A549 (cell line): Measurements from ENCODE around the gene FASTKD3. TPM values are rescaled to one million over a fixed set of nuclear protein-coding genes. Genes with fewer than 3 reads are reported as not detected.

Experiments
- ATAC-seq, 2 experiments: fragments of 200-7000 bp in 1 of 2; fragments of >200 bp in 1 of 2; cut with Nextera tagmentation in 1 of 2; cut with Tn5 transposase in 1 of 2; 3 replicates each; pipeline versions ENCODE4 v1.8.0 to v1.9.1; 2018 to 2020; ENCODE audit warnings: mild to moderate bottlenecking in 1 of 2, moderate library complexity in 1 of 2
- CTCF ChIA-PET: fragments of 300-600 bp; sonication (Branson Sonifier 250); formaldehyde crosslinking; extraction: SDS; loops from one replicate; lab custom pipeline; 2021; ENCODE audit warnings: antibody characterized with exemption, inconsistent platforms; lab: Yijun Ruan, JAX
- POLR2A ChIA-PET: fragments of 350-600 bp; formaldehyde crosslinking; extraction: SDS; loops from one replicate; lab custom pipeline; 2021; ENCODE audit warnings: antibody characterized with exemption, inconsistent platforms; lab: Yijun Ruan, JAX
- DNase-seq, 2 experiments: peaks; one replicate each; pipeline versions ENCODE4 v3.0.0 to v3.0.0-alpha.2; 2011 to 2016; ENCODE audit warnings: low read depth in 1 of 2, low spot score in 1 of 2
- FAIRE-seq: peaks from 2 replicates; lab custom pipeline; 2011; peaks lifted over from hg19 to GRCh38; lab: Jason Lieb, UNC
- H3K27ac ChIP-seq, 2 experiments: fragments of >200 bp; sonication (Bioruptor Twin); formaldehyde crosslinking; 3 replicates each; pipeline ENCODE4 v1.5.1; 2016 to 2017
- H3K4me1 ChIP-seq: fragments of >200 bp; sonication (Bioruptor Twin); formaldehyde crosslinking; 3 replicates; pipeline ENCODE4 v1.6.1; 2016
- H3K4me2 ChIP-seq: fragments of >200 bp; sonication (Bioruptor Twin); formaldehyde crosslinking; 3 replicates; pipeline ENCODE4 v1.6.1; 2016
- H3K4me3 ChIP-seq: fragments of >200 bp; sonication (Bioruptor Twin); formaldehyde crosslinking; 3 replicates; pipeline ENCODE4 v1.5.1; 2016
- H3K9me3 ChIP-seq: fragments of >200 bp; sonication (Bioruptor Twin); formaldehyde crosslinking; 3 replicates; pipeline ENCODE4 v1.6.1; 2016
- BHLHE40 ChIP-seq: IDR thresholded peaks from 2 replicates; pipeline ENCODE4 v1.6.1; 2012; ENCODE audit warnings: low read depth, low read length, inconsistent platforms
- CBX2 ChIP-seq: fragments of 200-600 bp; sonication (generic); IDR thresholded peaks from 2 replicates; pipeline ENCODE4 v1.6.1; 2016; ENCODE audit warnings: low read depth, mild to moderate bottlenecking, borderline replicate concordance
- CBX8 ChIP-seq: fragments of 200-600 bp; sonication (generic); IDR thresholded peaks from 2 replicates; pipeline ENCODE4 v1.6.1; 2016
- CHD2 ChIP-seq: fragments of 150-350 bp; IDR thresholded peaks from 2 replicates; pipeline ENCODE4 v1.6.1; 2014; ENCODE audit warnings: low read length; ENCODE audit not compliant: partially characterized antibody
- CHD4 ChIP-seq: fragments of 200-600 bp; sonication (generic); IDR thresholded peaks from 2 replicates; pipeline ENCODE4 v1.6.1; 2016; ENCODE audit warnings: antibody characterized with exemption, mild to moderate bottlenecking, borderline replicate concordance
- EHF ChIP-seq: fragments of 250-450 bp; sonication (Bioruptor Pico); IDR thresholded peaks from 2 replicates; pipeline ENCODE4 v1.5.0; 2020; ENCODE audit warnings: mild to moderate bottlenecking
- FOSB ChIP-seq: fragments of 250-450 bp; sonication (Bioruptor Pico); IDR thresholded peaks from 2 replicates; pipeline ENCODE4 v1.5.0; 2020; ENCODE audit warnings: mild to moderate bottlenecking, moderate library complexity
- FOSL2 ChIP-seq, 2 experiments: fragments of 450-650 bp in 1 of 2; fragments of >200 bp in 1 of 2; sonication (Bioruptor Twin) in 1 of 2; formaldehyde crosslinking; IDR thresholded peaks; 2 replicates each; pipeline versions ENCODE4 v1.5.0 to v1.6.1; 2016 to 2020; ENCODE audit warnings: mild to moderate bottlenecking in 1 of 2, moderate library complexity in 1 of 2
- FOXS1 ChIP-seq: fragments of 250-450 bp; sonication (Bioruptor Pico); IDR thresholded peaks from 2 replicates; pipeline ENCODE4 v1.5.0; 2020; ENCODE audit warnings: mild to moderate bottlenecking, moderate library complexity
- HOXA7 ChIP-seq: fragments of 250-450 bp; sonication (Bioruptor Pico); IDR thresholded peaks from 2 replicates; pipeline ENCODE4 v1.5.0; 2020; ENCODE audit warnings: mild to moderate bottlenecking, moderate library complexity
- KDM1A ChIP-seq: fragments of 200-600 bp; sonication (generic); IDR thresholded peaks from 2 replicates; pipeline ENCODE4 v1.6.1; 2016; ENCODE audit warnings: low read depth, mild to moderate bottlenecking
- KDM5A ChIP-seq: fragments of 200-600 bp; sonication (generic); IDR thresholded peaks from 2 replicates; pipeline ENCODE4 v1.6.1; 2016; ENCODE audit warnings: antibody characterized with exemption, mild to moderate bottlenecking
- MAFK ChIP-seq: fragments of 450-650 bp; IDR thresholded peaks from 2 replicates; pipeline ENCODE4 v1.6.1; 2014; ENCODE audit not compliant: partially characterized antibody
- MYC ChIP-seq: IDR thresholded peaks from 2 replicates; pipeline ENCODE4 v1.6.1; 2012; ENCODE audit warnings: mild to moderate bottlenecking, inconsistent platforms, low read length, improper control_type of control experiment, borderline replicate concordance
- NFE2L2 ChIP-seq: fragments of 150-350 bp; conservative IDR thresholded peaks from 2 replicates; pipeline ENCODE4 v1.6.1; 2014; ENCODE audit warnings: low read length
- NPAS2 ChIP-seq: fragments of 250-450 bp; sonication (Bioruptor Pico); IDR thresholded peaks from 2 replicates; pipeline ENCODE4 v1.8.0; 2022; ENCODE audit warnings: mild to moderate bottlenecking, moderate library complexity, borderline replicate concordance
- NR3C1 ChIP-seq: fragments of >200 bp; sonication (Bioruptor Twin); formaldehyde crosslinking; IDR thresholded peaks from 3 replicates; pipeline ENCODE4 v1.6.1; 2017
- RNF2 ChIP-seq: fragments of 200-600 bp; sonication (generic); IDR thresholded peaks from 2 replicates; pipeline ENCODE4 v1.6.1; 2016; ENCODE audit warnings: low read depth, mild to moderate bottlenecking, antibody characterized with exemption, moderate library complexity, borderline replicate concordance
- SMC3 ChIP-seq: fragments of >200 bp; sonication (Bioruptor Twin); formaldehyde crosslinking; IDR thresholded peaks from 3 replicates; pipeline ENCODE4 v1.6.1; 2018; ENCODE audit warnings: inconsistent platforms
- ZSCAN20 ChIP-seq: fragments of 250-450 bp; sonication (Bioruptor Pico); IDR thresholded peaks from 2 replicates; pipeline ENCODE4 v1.8.0; 2022; ENCODE audit warnings: mild to moderate bottlenecking, moderate library complexity
- whole genome bisulfite sequencing: methylation state at CpG from one replicate; pipeline ENCODE4 v1.1.6; 2017; ENCODE audit errors: missing lambda C conversion rate; 5-methylcytosine and 5-hydroxymethylcytosine counted together
- polyA plus RNA-seq, 4 experiments: library from polyadenylated mRNA; depleted of rRNA in 3 of 4; stranded (reverse); fragments of >200 nt; fragmentation: RNase III in 1 of 4; extraction: RNeasy Plus Mini Kit Qiagen cat#74134 plus additional on column Dnase treatment in 1 of 4; gene quantifications; 2 replicates in 3 of 4; 3 replicates in 1 of 4; pipeline ENCODE4 v1.2.3, GENCODE V29; 2011 to 2017
- TF ChIP-seq, protein P1 (sequence below): fragments of 150-350 bp; IDR thresholded peaks from 2 replicates; pipeline ENCODE4 v1.6.1; 2014; ENCODE audit warnings: low read depth, mild to moderate bottlenecking, low read length
- TF ChIP-seq, protein P2 (sequence below): fragments of 250-450 bp; sonication (Bioruptor Pico); IDR thresholded peaks from 2 replicates; pipeline ENCODE4 v1.5.0; 2021; ENCODE audit warnings: mild to moderate bottlenecking, moderate library complexity, borderline replicate concordance
- TF ChIP-seq, protein P3 (sequence below): IDR thresholded peaks from 2 replicates; pipeline ENCODE4 v1.6.1; 2012
- TF ChIP-seq, protein P4 (sequence below): fragments of 450-650 bp; IDR thresholded peaks from 2 replicates; pipeline ENCODE4 v1.6.1; 2014; ENCODE audit warnings: antibody characterized with exemption

Gene FASTKD3
- polyA plus RNA-seq, 2 of the 4 experiments (the other 2 are of a cell fraction): 19.5 to 24.8 TPM

DNA sequence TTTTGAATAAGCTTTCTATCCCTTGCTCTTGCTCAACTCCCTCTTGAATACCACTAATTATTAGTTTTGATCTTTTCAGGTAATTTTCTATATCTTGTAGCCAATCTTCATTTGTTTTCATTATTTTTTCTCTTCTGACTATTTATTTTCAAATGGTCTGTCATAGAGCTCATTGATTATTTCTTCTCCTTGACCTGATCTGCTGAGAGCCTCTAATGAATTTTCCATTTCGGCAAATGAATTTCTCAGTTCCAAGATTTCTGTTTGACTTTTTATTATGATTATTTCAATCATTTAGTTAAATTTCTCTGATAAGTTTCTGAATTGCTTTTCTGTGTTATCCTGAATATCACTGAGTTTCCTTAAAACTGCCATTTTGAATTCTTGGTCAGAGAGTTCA, 39.5 kb upstream of the FASTKD3 start (continued):
- TF ChIP-seq FOSB (no peak), EHF (CRISPR knock-in tag) (no peak), NPAS2 (CRISPR knock-in tag) (no peak), NFE2L2 (no peak)

DNA sequence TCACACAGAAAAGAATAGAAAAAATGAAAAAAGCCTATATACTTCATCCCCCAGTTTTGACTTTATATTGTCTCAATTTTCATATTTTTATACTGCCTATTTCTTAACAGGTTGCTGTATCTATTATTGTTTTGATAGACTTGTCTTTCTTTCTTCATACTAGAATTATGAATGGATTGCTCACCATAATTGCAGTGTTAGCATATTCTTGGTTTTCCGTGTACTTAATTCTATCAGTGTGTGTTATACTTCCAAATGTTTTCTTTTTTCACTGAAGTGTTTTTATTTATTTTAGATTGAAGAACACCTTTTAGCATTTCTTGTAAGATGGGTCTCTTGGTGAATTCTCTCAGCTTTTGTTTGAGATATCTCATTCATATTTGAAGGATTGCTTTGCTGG, 38.8 kb upstream of the FASTKD3 start:
- WGBS: 89% methylated on average over 1 of the region's 1 CpG
- Histone ChIP-seq H3K9me3 (peaks cover 4% of the 10 kb centered on the region; the same call in 1 of the 3 replicates), H3K4me1 (peaks cover 6% of the 10 kb centered on the region; the same call in 1 of the 3 replicates), H3K27ac (no peak overlapping the region), H3K4me3 (no peak overlapping the region), H3K4me2 (no peak overlapping the region)
- POLR2A ChIA-PET: no interaction called here
- no peak for FAIRE-seq
- CTCF ChIA-PET: no interaction called here
- TF ChIP-seq NFE2L2: no peak
- no peak for TF ChIP-seq BHLHE40
- TF ChIP-seq MAFK: peak; percentile 67
- no peak for TF ChIP-seq RNF2
- no peak for TF ChIP-seq ZSCAN20 (CRISPR knock-in tag)
- no peak for TF ChIP-seq CHD4
- TF ChIP-seq, protein P1, sequence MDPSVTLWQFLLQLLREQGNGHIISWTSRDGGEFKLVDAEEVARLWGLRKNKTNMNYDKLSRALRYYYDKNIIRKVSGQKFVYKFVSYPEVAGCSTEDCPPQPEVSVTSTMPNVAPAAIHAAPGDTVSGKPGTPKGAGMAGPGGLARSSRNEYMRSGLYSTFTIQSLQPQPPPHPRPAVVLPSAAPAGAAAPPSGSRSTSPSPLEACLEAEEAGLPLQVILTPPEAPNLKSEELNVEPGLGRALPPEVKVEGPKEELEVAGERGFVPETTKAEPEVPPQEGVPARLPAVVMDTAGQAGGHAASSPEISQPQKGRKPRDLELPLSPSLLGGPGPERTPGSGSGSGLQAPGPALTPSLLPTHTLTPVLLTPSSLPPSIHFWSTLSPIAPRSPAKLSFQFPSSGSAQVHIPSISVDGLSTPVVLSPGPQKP: no peak
- no peak for ATAC-seq
- DNase-seq: no peak

DNA sequence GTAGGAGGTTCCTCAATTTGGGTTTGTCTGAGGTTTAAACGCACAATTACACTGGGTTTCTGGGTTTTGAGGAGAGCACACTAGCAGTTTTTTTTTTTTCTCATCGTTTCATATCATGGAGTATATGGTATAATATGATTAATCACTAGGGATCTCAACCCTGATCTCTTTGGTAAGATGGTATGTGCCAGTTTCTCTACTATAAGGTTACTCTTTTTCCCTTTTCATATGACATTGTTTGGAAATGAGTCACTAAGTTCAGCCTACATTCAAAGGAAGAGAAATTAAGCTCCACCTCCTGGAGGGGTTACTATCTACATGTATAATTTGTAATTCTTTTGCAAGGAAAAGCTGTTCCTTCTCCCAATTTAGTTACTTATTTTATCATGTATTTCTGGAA, 35.3 kb upstream of the FASTKD3 start:
- ChIA-PET POLR2A (interaction anchor here (1.0 kb wide), 1 partner anchor 17 kb away, joined by 3 read pairs; no protein-coding TSS in a partner anchor), CTCF (no interaction called here)
- TF ChIP-seq FOSB (no peak), FOSL2 (IDR thresholded peaks at IDR 0.05) (0 out of 2 replicates have a peak, but pooled peaks have one; percentile 11), FOSL2 (CRISPR knock-in tag; IDR thresholded peaks at IDR 0.05) (0 out of 2 replicates have a peak, but pooled peaks have one; percentile 38)
- Histone ChIP-seq H3K4me3 (no peak overlapping the region), H3K4me2 (no peak overlapping the region), H3K4me1 (peaks cover 6% of the 10 kb centered on the region; the same call in 1 of the 3 replicates), H3K9me3 (peaks cover 4% of the 10 kb centered on the region; the same call in 1 of the 3 replicates), H3K27ac (no peak overlapping the region)
- peak; percentile 7 to 11 for DNase-seq
- FAIRE-seq: no peak
- WGBS: 89% methylated on average over 2 of the region's 2 CpGs
- peak; percentile 47 to 62; a peak in 4 of 6 replicates for ATAC-seq

DNA sequence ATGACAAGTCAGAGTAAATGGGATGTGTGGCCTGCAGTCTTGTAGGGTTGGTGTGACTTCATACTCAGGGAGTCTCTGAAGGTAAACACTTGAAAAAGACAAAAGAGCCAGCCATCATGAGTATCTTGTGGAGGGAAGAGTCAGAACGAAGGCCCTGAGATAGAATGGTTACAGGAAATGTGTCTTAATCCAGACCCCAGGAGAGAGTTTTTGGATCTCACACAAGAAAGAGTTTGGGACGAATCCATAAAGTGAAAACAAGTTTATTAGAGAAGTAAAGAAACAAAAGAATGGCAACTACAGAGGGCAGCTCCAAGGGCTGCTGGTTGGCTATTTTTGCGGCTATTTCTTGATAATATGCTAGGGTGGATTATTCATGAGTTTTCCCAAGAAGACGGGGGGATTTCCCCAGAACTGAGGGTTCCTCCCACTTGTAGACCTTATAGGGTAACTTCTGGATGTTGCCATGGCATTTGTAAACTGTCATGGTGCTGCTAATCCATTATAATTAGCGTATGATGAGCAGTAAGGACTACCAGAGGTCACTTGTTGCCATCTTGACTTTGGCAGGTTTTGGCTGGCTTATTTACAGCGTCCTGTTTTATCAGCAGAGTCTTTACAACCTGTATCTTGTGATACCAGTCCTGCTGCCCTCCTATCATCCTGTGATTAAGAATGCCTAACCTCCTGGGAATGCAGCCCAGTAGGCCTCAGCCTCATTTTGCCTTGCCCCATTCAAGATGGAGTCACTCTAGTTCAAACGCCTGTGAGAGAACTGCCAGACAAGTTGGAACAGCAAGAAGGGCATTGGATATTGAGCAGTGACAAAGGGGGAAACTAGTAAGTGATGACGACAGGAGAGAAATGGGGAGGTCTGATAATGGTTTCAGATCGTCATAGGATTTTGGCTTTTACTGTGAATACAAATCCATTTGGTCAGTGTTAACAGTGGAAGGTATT, 34.1 kb upstream of the FASTKD3 start:
- FAIRE-seq (no peak), DNase-seq (no peak), ATAC-seq (no peak)
- Histone ChIP-seq H3K27ac (no peak overlapping the region), H3K4me2 (no peak overlapping the region), H3K4me3 (no peak overlapping the region), H3K9me3 (no peaks in the 10 kb centered on the region), H3K4me1 (peaks cover 6% of the 10 kb centered on the region; the same call in 1 of the 3 replicates)
- POLR2A ChIA-PET: no interaction called here
- WGBS: 90% methylated on average over 9 of the region's 9 CpGs
- CTCF ChIA-PET: no interaction called here
- TF ChIP-seq CHD2 (no peak), FOXS1 (CRISPR knock-in tag) (no peak), CBX8 (no peak), CHD4 (no peak), FOSL2 (IDR thresholded peaks at IDR 0.05) (no peak), FOSL2 (CRISPR knock-in tag; IDR thresholded peaks at IDR 0.05) (no peak), MYC (no peak), SMC3 (no peak), KDM5A (no peak), KDM1A (no peak), NR3C1 (no peak), CBX2 (no peak), HOXA7 (no peak), BHLHE40 (no peak)
- TF ChIP-seq, protein P2, sequence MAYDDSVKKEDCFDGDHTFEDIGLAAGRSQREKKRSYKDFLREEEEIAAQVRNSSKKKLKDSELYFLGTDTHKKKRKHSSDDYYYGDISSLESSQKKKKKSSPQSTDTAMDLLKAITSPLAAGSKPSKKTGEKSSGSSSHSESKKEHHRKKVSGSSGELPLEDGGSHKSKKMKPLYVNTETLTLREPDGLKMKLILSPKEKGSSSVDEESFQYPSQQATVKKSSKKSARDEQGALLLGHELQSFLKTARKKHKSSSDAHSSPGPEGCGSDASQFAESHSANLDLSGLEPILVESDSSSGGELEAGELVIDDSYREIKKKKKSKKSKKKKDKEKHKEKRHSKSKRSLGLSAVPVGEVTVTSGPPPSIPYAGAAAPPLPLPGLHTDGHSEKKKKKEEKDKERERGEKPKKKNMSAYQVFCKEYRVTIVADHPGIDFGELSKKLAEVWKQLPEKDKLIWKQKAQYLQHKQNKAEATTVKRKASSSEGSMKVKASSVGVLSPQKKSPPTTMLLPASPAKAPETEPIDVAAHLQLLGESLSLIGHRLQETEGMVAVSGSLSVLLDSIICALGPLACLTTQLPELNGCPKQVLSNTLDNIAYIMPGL: no peak
- TF ChIP-seq, protein P3, sequence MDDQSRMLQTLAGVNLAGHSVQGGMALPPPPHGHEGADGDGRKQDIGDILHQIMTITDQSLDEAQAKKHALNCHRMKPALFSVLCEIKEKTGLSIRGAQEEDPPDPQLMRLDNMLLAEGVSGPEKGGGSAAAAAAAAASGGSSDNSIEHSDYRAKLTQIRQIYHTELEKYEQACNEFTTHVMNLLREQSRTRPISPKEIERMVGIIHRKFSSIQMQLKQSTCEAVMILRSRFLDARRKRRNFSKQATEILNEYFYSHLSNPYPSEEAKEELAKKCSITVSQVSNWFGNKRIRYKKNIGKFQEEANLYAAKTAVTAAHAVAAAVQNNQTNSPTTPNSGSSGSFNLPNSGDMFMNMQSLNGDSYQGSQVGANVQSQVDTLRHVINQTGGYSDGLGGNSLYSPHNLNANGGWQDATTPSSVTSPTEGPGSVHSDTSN: no peak
- TF ChIP-seq, protein P4, sequence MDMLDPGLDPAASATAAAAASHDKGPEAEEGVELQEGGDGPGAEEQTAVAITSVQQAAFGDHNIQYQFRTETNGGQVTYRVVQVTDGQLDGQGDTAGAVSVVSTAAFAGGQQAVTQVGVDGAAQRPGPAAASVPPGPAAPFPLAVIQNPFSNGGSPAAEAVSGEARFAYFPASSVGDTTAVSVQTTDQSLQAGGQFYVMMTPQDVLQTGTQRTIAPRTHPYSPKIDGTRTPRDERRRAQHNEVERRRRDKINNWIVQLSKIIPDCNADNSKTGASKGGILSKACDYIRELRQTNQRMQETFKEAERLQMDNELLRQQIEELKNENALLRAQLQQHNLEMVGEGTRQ: no peak
